Inferior parietal cortex (tissue), 1 donor: Measurements from ENCODE around the gene BACE1.
"Not testable (repeated sequence)": the region's sequence is repeated elsewhere in the genome, so short reads cannot be mapped to it uniquely, and the experiment has no call there.

Experiments
- DNase-seq: peaks from one replicate; pipeline ENCODE4 v3.0.0-alpha.2; 2016; ENCODE audit errors: extremely low spot score

BACE1 gene

DNA sequence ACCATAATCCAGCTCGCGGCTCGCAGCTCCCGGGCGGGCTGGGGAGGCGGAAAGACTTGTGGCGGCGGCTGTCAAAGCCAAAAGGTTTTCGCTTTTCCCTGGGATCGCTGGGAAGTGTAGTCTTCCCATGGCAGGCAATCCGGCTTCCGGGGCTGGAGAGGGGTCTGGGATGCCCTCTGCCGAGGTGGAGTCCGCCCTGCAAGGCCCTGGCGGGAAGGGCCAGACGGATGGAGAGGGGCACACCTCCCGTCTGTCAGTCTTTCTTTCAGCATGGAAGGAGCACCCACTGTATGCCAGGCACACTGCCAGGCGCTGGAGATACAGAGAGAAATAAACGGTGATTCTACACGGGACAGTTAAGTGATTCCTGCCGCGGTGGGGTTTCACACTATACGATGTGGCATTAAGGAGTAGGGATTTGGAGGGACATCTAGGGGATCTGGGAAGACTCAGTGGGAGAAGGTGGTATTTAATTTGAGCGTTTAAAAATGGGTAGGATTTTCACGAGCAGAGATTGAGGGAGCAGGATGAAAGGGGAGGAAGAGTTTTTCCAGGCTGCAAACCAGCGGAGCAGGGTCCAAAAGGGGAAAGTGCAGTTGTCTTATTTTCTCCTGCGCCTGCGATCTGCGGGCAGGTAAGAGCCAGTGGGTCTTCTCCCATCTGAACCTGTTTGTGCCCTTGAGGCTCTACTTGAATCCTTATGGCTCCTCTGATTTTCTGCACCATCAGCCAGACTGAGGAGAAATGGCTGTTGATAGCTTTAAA, at the start of gene BACE1:
BACE1 (minus strand) TSS at position 60 of the 765 bp plus-strand sequence. CDS start 461 bp downstream, outside the sequence.
- DNase-seq = peak; percentile 87

DNA sequence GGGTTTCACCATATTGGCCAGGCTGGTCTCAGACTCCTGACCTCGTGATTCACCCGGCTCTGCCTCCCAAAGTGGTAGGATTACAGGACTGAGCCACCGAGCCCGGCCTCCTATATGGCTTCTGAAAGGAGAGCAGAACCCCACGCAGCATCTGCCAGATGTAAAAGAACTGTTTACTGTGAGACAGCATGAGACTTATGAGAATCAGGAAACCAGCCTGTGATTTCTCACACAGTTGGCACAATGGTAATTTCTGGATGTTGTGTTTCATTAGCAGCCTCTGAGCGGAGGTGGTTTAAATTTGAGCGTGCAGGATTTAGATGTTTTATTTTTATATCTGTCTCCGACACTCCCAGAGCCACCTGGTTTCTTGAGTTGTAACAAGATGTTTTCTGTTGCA, 45.4 kb upstream of the BACE1 start:
- DNase-seq = peak; percentile 56

DNA sequence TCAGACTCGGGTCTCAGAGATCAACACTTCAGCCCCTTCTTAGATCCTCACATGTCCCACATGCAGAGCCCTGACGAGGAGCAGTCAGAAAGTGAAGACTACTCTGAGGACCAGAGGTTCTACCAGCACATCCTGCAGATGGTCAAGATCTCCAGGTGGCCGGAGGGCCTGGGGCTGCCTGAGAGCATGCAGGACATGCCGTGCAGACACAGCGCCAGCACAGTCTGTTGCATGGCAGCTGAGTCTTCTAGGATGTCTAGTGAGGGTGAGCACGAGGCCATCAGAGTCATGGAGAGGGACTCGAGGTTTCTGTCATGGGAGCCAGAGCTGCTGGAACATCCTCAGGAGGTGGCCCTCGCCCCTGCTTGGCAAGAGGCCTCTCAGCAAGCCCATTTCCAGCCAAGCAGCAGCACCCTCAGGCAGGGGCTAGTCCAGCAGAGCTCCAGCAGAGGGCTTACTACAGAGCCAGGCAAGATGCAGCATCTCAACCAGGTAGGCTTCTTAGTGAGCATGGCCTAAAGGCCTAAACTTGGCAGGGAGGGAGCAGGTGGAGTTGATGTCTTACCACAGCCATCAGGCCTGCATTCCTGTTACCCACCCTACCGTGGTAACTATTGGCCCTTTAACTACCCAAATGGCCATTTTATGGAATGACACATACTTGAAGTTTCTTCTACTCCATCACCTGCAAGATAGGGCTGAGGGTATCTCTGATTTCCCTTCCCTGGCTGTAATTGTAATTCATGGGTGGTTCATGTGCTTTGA, 40.3 kb upstream of the BACE1 start:
- no peak for DNase-seq

DNA sequence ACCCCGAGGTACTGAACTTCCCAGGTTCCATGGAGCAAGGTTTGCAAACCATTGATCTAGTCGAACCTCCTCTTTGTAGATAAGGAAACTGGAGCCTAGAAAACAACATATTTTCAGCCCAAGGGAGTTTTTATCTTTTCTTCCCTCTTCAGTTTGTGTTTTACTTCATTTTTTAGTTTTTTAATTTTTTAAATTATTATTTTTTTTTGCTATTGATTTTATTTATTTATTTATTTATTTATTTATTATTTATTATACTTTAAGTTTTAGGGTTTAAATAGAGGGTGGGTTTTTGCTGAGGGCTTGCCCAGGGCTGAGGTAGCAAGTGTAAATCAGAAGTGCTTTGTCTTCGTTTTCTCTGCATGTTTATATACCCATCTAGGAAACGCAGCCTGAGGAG, 38.5 kb upstream of the BACE1 start:
- no peak for DNase-seq

DNA sequence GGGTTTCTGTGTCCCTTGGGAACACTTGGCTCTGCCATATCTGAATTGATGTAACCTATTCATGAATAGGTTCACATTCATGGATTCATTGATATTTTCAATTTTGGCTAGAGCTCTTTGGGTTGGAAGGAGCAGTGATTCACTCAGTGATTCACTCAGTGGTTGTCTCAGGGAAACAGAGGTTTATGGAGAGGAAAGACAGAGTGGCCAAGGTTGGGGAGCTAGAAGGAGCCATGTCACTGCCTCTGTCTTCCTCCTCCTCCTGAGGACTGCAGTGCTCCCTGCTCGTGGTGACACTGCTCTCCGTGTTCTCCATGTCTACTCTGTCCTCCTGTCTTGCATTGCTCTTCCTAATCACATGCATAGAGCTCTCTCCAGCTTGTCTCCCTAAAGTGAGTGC, 29.0 kb upstream of the BACE1 start:
- DNase-seq = no peak

DNA sequence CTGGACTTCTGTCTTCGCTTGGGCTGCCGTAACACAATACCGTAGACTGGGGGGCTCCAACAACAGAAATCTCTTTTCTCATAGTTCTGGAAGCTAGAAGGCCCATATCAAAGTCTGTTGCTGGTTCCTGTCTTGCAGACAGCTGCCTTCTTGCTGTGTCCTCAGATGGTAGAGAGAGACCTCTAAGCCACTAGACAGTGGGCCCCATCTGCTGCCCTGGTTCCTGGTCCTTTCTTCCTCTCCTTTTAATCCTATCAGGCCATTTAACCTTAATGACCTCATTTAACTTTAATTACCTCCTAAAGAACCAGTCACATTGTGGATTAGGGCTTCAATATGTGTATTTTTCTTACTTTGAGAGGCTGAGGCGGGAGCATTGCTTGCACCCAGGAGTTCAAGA, 21.0 kb upstream of the BACE1 start:
- no peak for DNase-seq

DNA sequence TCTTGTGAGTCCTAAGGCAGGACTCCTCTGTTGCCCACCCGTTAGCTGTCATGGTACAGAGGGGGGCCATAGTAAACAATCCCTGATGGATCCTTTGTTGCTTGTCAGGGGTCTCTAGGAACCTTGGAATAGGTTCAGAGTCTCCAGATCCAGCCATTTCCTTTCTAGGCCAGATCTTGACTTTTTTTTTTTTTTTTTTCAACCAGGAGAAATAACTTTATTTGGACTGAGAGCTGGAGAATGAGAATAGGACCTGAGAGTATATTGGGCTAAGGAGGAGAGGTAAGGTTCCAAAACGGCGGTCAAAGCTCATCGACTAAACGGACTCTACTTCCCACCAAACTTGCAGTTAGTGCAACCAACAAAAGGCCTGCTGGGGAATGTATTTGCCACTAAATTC, 19.3 kb upstream of the BACE1 start:
- DNase-seq = no peak

DNA sequence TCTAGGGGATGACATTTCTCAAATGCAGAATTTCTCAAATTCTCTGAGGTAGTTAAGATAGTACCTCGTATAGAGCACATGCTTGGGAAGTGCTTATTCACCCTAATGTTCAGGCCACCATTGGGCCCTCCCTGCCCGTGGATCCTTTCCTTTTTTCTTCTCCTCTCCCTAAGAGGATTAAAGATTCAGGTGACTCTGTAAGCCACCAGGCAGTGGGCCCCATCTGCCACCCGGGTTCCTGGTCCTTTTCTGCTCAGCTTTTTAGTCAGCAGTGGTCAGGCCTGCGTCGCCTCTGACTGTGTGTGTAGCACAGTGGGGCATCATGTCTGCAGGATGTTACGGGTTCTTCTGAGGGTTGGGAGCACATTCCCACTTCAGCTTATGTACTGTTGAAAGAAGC, 18.8 kb upstream of the BACE1 start:
- DNase-seq = no peak

DNA sequence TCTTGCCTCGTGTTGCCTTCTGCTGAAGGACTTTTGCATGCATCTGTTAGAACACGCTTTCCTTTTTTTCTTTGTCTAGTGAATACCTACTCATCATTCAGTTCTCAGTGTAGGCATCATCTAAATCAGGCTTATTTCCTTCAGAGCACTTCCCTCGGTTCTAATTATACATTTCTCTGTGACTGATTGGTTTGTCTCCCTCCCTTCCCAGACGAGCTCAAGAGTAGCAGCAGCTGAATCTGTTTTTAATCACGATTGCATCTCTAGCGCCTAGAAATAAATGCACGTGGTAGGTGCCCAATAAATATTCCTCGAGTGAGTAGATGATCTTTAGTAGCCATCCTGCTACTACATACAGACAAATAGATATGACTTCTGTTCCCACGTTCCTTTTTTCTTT, 17.9 kb upstream of the BACE1 start:
- peak; percentile 9 for DNase-seq

DNA sequence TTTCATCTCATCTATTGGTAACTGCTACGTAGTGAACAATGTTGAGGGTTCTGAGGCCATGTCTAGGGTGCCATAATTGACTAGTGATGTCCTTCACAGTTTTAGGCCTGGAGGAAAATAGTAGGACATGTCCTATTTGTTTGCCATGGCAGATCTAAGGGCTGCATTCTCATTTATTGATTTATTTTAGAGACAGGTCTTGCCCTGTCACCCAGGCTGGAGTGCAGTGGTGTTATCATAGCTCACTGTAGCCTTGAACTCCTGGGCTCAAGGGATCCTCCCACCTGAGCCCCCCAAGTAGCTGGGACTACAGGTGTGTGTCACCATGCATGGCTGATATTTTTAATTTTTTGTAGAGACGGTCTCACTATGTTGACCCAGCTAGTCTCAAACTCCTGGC, 16.8 kb upstream of the BACE1 start:
- no peak for DNase-seq

DNA sequence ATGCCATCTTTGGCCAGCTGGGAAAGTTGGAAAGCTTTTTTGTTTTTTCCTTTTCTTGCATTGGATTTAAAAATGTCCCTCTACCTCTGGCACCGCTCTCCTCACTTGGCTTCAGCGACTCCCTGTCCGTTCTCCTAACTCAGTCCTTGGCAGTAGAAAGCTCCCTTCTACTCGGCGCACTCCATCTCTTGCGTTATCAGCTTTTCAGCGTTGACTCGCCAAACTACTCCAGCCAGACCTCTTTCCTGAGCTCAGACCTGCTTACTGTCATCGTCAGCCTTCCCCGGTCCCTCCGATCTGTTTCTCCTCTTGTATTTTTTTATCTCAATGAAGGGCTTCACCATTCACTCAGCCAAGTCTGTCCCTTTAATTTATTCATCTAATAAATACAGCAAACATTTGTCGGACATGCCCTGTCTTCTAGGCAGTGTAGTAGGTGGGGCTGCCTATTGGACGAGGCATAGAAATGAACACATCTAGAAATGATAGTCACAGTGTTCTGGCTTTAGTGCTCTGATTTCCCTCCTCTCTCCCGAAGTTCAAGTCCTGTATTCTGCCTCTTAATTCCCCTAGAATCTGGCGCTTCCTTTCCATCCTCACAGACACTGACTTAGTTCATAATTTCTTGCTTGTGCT, 12.4 kb upstream of the BACE1 start:
- DNase-seq = no peak

DNA sequence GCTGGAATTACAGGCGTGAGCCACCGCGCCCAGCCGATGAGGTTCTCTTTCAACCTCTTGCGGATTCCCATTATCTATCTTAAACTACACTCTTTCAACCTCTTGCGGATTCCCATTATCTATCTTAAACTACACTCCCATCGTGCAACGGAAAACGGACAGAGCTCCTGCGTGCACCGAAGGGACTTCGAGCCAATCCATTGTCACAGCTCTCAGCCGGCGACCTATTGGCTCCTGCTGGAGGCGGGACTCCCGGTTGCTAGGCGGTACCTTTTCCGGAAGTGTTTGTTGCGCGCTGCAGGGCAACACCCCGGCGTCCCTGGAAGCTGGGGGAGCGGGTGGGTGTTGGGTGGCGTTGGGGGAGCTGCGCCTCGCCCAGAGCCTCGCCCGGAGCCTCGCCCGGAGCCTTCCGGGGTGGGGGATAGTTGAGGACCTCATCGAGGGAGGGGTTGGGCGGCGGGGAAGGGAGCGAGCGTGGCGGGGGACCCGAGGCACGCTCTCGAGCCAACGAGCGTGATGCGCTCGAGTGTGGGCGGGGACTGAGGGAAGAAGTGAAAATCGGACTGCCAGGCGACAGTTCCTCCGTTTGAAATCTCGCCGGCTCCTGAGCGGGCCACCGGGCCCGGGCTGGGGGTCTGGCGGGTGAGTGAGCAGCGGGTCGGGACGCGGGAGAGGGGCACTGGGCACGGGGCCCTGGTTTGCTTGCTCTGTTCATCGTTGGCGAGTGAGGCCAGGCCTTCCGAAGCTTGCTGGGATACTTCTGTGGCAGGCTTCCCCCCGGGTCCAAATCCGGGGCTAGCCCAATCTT, 11.7 kb upstream of the BACE1 start, which contains the start of gene CEP164:
CEP164 (plus strand) TSS at position 288 of the 808 bp plus-strand sequence. CDS start 10,733 bp downstream, outside the sequence.
- DNase-seq = peak; percentile 97

DNA sequence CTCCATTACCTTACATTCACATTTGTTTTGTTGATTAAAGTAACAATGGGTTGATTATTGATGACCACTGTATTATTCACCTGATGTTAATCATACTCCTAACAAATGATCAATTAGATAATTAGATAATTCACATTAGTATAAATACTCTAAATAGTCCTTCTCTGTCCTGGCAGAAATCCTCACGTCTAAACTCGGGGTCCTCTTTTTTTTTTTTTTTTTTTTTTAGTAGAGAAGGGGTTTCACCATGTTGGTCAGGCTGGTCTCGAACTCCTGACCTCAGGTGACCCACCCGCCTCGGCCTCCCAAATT, 11.2 kb upstream of the BACE1 start:
- DNase-seq = not testable (repeated sequence)

DNA sequence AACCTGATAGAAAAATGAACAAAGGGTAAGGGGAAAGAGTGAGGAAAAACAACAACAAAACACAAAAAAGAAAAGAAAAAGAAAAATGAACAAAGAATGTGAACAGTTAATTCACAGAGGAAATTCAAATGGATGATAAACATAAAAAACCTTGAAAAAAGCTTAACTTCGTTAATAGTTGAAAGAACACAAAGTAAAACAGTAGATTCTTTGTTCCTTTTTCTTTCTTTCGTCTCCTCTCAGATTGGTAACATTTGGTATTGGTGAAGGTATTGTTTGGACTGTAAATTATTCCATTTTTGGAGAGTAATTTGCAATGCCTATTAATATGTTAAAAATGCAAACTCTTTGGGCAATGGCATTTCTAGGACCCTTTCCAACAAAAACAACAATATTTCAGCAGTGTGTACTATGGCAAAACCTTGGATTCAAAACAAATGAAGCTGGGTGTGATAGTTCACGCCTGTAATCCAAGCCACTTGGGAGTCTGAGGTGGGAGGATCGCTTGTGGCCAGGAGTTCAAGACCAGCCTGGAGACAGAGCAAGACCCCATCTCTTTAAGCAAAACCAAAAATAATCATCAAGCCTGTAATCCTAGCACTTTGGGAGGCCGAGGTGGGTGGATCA, 3.3 kb upstream of the BACE1 start:
- DNase-seq = no peak

DNA sequence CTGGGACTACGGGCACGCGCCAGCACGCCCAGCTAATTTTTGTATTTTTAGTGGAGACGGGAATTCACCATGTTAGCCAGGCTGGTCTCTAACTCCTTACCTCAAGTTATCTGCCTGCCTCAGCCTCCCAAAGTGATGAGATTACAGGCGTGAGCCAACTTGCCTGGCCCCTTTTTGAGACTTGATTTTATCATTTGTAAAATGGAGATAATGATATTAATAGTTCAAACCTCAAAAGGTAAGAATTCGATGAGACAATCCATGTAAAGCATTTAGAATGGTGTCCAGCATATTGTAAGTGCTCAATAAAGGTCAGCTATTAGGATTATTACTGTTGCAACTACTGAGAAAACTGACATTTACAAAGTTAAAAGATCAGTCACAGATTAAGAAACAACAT, 2.7 kb upstream of the BACE1 start:
- no peak for DNase-seq

DNA sequence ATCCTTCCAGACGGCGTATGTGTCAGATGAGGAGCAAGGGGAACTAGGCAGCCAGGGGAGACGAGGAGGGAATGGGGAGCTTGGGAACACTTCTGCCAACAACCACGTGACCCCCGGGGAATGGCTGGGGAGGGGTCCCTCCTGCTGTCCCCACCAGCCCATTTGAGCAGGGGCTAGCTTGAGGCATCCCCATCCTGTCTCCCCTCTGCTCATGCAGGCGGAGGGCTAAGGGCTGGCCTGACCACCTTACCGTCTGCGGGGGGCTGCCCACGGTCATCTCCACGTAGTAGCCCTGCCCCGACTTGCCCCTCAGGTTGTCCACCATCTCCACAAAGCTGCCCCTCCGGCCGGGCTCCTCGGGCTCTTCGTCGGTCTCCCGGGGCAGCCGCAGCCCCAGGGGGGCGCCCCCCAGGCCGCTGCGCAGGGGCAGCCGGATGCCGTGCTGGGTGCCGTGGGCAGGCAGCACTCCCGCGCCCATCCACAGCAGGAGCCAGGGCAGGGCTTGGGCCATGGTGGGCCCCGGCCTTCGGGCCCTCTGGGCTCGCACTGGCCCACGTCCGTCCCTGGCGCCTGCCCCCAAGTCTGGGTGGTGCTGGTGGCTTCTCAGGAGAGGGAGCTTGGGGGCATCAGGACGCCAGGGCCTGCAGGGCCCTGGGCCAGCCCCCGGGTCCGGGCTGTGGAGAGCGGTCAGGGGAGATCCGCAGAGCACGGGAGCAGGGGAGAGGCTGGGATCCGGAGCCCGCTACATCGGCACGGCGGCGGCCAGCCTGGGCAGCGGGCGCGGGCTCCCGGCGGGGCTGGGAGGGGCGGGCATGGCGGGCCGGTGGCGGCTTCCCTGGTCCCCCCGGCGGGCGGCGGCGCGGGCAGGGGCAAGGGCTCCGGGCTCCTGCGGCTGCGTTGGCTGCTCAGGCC, 515 bp downstream of the BACE1 start:
- no peak for DNase-seq

DNA sequence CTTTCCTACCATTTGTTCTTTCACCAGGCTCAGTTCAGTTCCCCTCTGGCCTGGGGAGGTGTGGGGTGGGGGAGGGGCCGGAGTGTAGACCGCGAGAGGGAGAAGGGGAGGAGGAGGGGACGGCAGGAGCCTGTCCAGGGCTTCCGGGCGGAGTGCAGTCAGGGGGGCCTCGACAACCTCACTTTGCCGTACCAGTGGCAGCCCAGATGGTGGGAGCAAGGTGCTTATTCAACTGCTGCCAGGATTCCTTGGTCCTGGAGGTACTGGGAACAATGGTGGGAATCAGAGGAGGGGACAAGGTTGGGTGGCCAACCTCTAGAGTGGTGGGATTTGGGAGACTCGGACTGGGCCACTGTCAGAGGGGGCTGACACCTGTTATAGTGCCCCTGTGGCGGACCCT, 1.2 kb downstream of the BACE1 start:
- no peak for DNase-seq

DNA sequence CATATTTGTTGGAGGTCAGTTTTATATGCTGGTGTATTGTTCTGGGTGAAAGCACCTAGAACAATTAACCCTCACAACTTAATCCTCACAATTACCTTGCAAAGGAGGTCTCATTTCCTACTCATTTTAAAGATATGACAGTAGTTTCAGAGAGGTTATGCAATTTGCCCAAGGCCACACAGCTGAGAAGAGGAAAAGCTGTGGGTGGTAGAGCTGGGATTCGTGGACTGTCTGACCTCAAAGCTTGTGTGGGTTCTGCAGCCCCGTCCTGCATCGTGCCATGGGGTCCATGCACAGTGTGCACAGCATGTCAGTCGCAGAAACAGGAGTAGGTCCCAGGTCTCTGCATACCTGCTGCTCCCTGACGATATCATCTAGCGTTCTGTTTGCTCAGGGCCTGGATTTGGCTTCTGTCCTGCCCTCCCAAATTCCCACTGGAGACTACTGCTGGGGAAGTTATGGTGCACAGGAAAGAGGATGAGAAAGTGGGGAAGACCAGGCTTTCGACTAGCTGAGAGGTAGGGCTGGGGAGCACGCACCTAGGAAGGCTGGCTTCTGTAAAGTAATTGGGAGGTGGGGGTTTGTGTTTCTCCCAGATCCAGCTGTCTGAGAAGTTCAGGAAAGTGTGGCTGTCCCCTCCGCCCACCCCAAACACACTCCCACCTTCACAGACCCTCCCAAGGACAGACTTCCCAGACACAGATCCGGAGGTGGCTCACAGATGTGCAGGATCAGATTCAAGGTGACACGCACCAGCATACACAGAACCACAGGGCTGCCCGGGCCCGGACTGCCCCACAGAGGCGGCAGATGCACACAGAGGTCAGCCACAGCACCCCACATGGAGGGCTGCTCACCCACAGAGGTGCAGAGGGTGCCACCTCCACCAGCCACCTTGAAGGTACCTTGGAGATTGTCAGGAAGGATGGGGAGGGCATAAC, 2.0 kb downstream of the BACE1 start:
- DNase-seq = no peak

DNA sequence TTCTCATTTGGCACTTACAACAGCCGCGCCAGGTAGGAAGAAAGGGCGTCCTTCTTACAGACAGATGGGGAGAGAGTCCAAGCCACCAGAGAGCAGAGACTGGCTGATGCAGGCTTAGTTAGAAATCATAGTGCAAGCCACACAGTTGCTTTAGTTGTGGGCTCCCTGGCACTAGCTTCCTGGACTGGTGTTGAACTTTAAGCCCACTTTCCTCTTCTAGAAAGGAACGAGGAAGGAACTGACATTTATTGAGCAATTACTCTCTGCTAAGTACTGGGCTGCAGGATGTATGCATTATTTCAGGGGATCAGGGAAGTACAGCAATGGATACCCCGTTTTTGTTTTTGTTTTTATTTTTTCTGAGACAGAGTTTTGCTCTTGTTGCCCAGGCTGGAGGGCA, 3.0 kb downstream of the BACE1 start:
- DNase-seq = no peak
